ENCODE data around the gene IFITM2.

Gene IFITM2

DNA sequence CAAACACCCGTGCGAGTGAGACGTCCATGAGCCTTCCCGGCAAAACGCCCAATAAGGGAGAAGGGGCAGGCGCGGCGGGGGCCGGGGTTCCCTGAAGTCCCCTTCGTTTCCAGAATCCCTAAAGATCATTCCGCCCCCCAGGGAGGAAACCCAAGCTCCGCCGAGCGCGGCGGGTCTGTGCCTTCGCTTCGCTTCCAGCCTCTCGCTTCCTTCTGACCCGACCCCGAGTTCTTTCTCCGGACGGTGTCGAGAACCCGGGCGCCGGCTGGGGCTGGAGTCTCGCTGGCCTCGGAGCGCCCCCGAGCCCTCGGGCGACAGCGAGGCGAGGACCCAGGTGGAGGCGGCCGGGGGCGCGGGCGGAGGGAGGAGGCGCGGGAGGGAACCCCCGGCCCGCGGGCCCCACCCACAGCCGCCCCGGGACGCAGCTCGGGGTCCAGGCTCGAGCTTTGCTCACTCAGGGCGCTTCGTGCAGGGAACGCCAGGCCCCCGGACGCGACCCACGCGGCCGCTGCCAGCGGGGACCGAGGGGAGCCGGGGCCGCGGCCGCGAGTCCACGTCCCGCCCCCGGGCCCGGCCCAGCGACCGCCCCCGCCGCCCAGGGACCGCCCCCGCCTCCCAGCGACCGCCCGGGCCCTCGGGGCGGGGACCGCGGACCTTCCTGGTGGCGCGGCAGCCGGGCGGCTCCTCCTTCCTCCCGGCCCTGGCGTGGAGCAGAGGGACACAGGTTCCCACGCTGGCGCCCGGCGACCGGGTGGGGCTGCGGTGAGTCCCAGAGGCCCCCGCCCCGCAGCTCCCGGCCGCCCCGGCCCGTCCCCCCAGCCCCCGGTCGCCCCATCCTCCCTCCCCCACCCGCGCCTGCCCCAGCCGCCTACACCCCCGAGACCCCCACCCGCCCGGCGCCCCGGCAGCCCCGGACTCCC is 18.9 kb upstream of the IFITM2 start, which contains the start of gene PGGHG:
TSS of gene PGGHG (plus strand) at position 649 of the 920 bp plus-strand sequence. CDS start 691 bp downstream, outside the sequence.
- peak within 1 kb of the TSS; percentile 56 for H3K4me3 ChIP-seq (ENCODE audit: low read depth, low read length)
- TF ChIP-seq, protein P1, sequence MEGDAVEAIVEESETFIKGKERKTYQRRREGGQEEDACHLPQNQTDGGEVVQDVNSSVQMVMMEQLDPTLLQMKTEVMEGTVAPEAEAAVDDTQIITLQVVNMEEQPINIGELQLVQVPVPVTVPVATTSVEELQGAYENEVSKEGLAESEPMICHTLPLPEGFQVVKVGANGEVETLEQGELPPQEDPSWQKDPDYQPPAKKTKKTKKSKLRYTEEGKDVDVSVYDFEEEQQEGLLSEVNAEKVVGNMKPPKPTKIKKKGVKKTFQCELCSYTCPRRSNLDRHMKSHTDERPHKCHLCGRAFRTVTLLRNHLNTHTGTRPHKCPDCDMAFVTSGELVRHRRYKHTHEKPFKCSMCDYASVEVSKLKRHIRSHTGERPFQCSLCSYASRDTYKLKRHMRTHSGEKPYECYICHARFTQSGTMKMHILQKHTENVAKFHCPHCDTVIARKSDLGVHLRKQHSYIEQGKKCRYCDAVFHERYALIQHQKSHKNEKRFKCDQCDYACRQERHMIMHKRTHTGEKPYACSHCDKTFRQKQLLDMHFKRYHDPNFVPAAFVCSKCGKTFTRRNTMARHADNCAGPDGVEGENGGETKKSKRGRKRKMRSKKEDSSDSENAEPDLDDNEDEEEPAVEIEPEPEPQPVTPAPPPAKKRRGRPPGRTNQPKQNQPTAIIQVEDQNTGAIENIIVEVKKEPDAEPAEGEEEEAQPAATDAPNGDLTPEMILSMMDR (IDR thresholded peaks at IDR 0.05; ENCODE audit: borderline replicate concordance, insufficient read depth, low read depth, low read length): no peak

DNA sequence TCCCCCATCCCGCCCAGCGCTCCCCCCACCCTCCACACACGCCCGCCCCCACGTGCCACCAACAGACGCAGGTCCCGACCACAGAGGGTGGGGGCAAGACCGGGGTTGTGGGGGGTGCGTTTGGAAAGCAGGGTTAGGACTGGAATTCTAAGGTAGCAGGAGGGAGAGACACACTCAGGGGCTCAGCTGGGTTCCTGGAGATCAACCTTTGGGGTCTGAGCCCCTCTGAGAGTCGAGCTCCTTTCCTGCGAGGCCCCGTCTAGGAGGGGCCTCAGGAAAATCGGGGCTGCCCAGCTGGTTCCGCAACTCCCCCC is 18.3 kb upstream of the IFITM2 start:
- TF ChIP-seq, protein P1 (IDR thresholded peaks at IDR 0.05; ENCODE audit: borderline replicate concordance, insufficient read depth, low read depth, low read length): no peak
- peak overlapping the region; percentile 1 for H3K4me3 ChIP-seq (ENCODE audit: low read depth, low read length)

DNA sequence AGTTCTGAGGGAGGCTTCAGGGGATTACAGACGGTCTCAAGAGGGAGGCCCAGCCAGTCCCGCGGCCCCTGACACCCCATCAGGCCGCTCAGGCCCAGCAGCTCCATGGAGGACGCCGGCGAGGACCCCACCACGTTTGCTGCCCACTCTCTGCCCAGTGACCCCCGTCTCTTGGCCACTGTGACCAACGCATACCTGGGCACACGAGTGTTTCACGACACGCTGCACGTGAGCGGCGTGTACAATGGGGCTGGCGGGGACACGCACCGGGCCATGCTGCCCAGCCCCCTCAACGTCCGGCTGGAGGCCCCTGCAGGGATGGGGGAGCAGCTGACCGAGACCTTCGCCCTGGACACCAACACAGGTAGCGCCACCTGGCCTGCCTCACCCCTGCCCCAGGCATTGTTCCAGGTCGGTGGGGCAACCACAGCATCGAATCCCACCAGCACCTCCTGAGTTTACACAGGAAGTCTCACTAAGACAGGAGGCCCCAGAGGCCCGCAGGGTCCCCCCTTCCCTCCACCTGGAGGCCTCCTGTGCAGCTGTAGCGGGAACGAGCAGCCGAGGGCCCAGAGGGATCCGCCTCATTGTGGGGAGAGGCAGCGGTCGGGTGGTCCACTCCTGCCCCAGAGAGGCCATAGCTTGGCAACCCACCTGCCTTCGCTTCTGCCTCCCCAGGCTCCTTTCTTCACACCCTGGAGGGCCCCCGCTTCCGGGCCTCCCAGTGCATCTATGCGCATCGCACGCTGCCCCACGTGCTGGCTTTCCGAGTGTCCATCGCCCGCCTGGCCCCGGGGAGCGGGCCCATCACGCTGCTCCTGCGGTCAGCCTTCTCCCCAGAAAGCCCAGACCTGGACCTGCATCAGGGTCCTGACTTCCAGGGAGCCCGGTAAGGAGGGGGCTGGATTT is 17.6 kb upstream of the IFITM2 start:
- no peak overlapping the region for H3K4me3 ChIP-seq (ENCODE audit: low read depth, low read length)
- TF ChIP-seq, protein P1 (IDR thresholded peaks at IDR 0.05; ENCODE audit: borderline replicate concordance, insufficient read depth, low read depth, low read length): no peak

DNA sequence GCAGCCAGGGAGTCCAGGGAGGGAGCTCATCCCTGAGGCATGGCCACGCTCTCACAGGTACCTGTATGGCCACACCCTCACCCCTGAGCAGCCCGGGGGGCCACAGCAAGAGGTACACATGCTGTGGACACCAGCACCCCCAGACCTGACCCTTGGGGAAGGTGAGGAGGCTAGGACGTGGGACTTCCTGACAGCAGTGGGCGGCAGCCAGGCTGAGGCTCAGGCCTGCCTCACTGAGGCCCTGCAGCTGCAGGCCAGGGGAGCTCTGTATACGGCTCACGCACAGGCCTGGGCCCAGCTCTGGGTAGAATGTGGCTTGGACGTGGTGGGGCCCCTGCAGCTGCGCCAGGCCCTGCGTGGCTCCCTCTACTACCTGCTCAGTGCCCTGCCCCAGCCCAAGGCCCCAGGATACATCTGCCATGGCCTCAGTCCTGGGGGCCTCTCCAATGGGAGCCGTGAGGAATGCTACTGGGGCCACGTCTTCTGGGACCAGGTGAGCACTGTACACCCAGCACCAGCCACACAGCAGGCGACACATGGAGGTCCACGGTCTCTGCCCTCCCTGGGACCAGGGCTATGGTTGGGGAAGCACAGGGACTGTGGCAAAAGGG is 16.9 kb upstream of the IFITM2 start:
- H3K4me3 ChIP-seq (ENCODE audit: low read depth, low read length): no peak overlapping the region
- TF ChIP-seq, protein P1 (IDR thresholded peaks at IDR 0.05; ENCODE audit: borderline replicate concordance, insufficient read depth, low read depth, low read length): no peak

DNA sequence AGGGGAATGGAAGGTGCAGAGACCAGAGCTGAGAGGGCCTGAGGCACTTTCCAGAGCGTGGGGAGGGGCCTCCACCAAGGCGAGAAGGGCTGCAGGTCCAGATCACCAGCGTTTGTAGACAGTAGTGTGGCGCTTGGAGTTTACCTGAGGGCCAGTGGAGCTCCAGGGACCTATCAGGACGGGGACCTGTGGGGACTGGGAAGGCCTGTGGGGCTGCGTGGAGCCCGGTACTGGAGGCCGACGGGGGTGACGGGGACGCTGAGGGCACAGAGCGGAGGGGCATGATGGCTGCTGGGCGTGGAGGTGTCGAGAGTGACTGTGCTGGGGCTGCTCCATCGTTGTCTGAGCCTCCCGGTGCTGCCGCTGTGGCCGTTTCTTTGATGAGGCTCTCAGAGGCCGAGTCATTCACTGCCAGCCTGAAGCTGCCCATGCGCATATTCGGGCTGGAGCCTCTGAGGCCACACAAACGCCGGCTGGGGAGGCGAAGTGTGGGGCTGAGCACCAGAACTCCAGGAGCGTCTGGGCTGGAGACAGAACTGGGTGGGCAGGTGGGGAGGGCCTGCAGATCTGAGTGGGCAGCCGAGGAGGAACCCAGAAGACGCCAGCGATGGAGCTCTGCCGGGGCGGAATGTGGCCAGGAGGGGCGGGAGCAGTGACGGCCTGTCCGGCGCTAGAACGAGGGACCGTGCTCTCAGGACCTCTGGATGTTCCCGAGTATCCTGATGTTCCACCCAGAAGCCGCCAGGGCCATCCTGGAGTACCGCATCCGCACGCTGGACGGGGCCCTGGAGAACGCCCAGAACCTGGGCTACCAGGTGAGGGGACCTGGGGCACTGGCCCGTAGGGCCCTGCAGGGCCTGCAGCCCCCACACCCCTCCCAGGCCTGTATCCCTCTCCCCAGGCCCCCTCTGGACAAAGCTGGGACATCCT is 16.1 kb upstream of the IFITM2 start:
- H3K4me3 ChIP-seq (ENCODE audit: low read depth, low read length): no peak overlapping the region
- TF ChIP-seq, protein P1 (IDR thresholded peaks at IDR 0.05; ENCODE audit: borderline replicate concordance, insufficient read depth, low read depth, low read length): no peak
